Measurements from ENCODE around the gene IPO11.

IPO11 gene

GRCh38 chr5:62584391-62584790 lies 171.8 kb downstream of the IPO11 start:
- DNase-seq (ENCODE audit: low read depth, low spot score) = no peak
- no peak overlapping the region for H3K4me3 ChIP-seq (ENCODE audit: low read length)

GRCh38 chr5:62585306-62585705 lies 172.7 kb downstream of the IPO11 start:
- no peak for DNase-seq (ENCODE audit: low read depth, low spot score)
- no peak overlapping the region for H3K4me3 ChIP-seq (ENCODE audit: low read length)

GRCh38 chr5:62585751-62586150 lies 173.2 kb downstream of the IPO11 start:
- no peak for DNase-seq (ENCODE audit: low read depth, low spot score)
- no peak overlapping the region for H3K4me3 ChIP-seq (ENCODE audit: low read length)

DNA sequence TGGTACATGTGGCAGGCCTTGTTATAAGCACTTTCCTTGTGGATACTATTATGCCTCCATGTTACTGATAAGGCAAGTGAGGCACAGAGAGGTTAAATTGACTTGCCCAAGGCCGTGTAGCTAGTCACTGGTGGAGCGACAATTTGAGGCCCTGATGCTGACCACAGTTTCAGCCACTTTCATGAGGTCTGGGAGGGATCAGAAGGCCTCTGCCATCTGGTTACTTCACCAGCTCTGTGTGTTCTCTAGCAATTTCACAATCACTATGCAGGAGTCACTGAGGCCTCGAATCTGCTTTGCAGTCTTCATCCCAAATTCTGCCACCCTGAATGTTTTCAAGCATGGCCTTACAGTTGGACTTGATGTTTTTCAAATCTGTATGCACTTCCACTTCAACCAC lies 175.2 kb downstream of the IPO11 start:
- DNase-seq (ENCODE audit: low read depth, low spot score) = no peak
- no peak overlapping the region for H3K4me3 ChIP-seq (ENCODE audit: low read length)

- no peak overlapping the region for H3K4me3 ChIP-seq (ENCODE audit: low read length)
- no peak for DNase-seq (ENCODE audit: low read depth, low spot score)
Measured at GRCh38 chr5:62588668-62589067, 176.1 kb downstream of the IPO11 start.

- H3K4me3 ChIP-seq (ENCODE audit: low read length) = no peak overlapping the region
- no peak for DNase-seq (ENCODE audit: low read depth, low spot score)
Measured at GRCh38 chr5:62589504-62589903, 176.9 kb downstream of the IPO11 start.

DNA sequence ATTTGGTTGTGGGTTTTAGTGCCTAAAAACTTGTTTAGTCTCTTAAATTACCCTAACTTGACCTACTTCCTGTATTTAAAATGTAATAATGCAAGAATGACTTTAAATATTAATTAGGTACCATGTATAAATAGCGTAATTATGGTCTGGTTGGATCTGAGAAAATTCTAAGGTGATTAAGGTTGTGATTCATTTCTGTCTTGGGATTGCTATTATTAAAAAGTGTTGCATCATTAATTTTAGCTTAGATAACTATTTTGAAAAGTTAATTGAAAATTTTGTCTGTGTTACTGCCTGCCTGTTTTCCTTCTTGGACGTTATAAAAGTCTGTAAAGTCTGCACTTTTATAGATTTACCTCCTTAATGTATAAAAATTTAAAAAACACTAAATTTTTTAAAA lies 177.8 kb downstream of the IPO11 start:
- no peak for DNase-seq (ENCODE audit: low read depth, low spot score)
- H3K4me3 ChIP-seq (ENCODE audit: low read length) = no peak overlapping the region

- DNase-seq (ENCODE audit: low read depth, low spot score) = no peak
- H3K4me3 ChIP-seq (ENCODE audit: low read length) = no peak overlapping the region
Measured at GRCh38 chr5:62592558-62592957, 180.0 kb downstream of the IPO11 start.

- no peak for DNase-seq (ENCODE audit: low read depth, low spot score)
- no peak overlapping the region for H3K4me3 ChIP-seq (ENCODE audit: low read length)
Measured at GRCh38 chr5:62593331-62593730, 180.8 kb downstream of the IPO11 start.

DNA sequence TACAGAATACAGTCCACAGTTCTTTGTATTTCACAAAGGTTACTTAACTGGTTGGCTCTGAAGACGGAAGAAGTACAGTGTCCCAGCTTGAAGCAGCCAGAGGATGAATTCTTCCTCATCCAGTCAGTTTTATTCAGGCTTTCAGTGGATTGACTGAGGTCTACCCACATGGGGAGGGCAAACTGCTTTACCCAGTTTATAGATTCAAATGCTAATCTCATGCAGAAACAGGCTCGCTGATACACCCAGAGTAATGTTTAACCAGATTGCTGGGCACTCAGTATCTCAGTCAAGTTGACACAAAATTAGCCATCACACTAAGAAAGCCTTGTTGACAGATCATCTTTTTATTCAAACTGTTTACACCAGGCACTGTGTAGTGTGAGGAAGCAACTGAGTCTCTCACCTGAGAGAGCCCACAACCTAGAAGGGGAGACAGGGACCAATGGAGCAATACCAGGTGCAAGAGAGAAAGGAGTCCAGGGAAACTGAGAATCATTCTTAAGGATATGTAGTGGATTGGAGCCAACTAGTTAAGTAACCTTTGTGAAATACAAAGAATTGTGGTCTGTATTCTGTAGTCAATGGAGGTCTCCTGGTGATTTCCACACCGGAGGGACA lies 181.9 kb downstream of the IPO11 start:
- no peak overlapping the region for H3K4me3 ChIP-seq (ENCODE audit: low read length)
- no peak for DNase-seq (ENCODE audit: low read depth, low spot score)

DNA sequence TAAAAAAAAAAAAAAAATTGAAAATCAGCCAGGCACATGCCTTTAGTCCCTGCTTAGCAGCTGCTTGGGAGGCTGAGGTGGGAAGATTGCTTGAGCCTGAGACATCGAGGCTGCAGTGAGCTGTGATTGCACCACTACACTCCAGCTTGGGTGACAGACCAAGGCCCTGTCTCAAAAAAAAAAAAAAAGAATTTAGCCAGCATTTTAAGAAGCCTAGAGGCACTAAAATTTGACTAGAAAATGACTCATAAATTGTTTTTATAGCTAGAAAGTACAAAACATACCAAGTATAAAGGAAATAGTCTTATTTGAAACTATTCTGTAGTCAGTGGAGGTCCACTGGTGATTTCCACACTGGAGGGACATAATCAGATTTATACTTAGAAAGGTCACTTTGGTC lies 183.5 kb downstream of the IPO11 start:
- H3K4me3 ChIP-seq (ENCODE audit: low read length) = no peak overlapping the region
- DNase-seq (ENCODE audit: low read depth, low spot score) = no peak

- no peak overlapping the region for H3K4me3 ChIP-seq (ENCODE audit: low read length)
- DNase-seq (ENCODE audit: low read depth, low spot score) = no peak
Measured at GRCh38 chr5:62596691-62597090, 184.1 kb downstream of the IPO11 start.

DNA sequence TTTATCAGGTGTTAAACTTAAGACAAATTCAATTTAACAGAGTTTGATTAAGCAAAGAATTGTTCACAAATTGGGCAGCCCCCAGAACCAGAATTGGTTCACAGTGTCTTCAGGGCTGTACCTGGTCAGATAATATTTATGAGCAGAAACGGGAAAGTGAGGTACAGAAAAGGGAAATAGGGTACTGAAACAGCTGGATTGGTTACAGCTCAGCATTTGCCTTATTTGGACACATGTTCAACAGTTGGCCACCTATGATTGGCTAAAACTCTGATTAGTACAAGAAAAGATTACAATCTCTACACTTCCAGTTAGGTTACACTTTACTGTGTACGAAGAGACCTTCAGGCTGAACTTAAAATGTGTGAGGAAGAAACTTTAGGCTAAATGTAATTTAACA lies 184.8 kb downstream of the IPO11 start:
- no peak for DNase-seq (ENCODE audit: low read depth, low spot score)
- H3K4me3 ChIP-seq (ENCODE audit: low read length) = no peak overlapping the region

GRCh38 chr5:62600560-62601252 lies 188.1 kb downstream of the IPO11 start:
- no peak for DNase-seq (ENCODE audit: low read depth, low spot score)
- no peak overlapping the region for H3K4me3 ChIP-seq (ENCODE audit: low read length)

DNA sequence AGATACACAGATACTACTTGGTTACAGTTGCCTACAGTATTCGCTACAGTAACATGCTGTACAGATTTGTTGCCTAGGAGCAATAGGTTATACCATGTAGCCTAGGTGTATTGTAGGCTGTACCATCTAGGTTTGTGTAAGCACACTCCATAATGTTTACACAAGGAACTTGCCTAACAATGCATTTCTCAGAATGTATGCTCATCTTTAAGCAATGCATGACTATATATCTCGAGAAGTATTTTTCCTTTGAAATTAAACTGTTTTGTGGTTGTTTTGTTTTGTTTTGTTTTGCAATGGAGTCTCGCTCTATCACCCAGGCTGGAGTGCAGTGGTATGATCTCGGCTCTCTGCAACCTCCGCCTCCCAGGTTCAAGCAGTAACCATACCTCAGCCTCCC lies 191.4 kb downstream of the IPO11 start:
- DNase-seq (ENCODE audit: low read depth, low spot score) = no peak
- H3K4me3 ChIP-seq (ENCODE audit: low read length) = no peak overlapping the region

DNA sequence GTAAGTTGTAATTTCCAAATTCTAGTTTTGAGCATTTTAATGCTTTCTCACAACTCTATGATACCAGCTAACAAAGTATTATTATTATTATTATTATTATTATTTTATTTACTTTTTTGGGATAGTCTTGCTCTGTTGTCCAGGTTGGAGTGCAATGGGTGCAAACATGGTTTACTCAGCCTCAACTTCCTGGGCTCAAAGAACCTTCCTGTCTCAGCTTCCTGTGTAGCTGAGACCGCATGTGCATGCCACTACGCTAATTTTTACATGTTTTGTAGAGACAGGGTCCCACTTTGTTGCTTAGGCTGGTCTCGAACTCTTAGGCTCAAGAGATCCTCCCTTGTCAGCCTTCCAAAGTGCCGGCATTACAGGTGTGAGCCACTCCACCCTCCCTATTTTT lies 193.1 kb downstream of the IPO11 start:
- DNase-seq (ENCODE audit: low read depth, low spot score) = peak; percentile 19
- H3K4me3 ChIP-seq (ENCODE audit: low read length) = no peak overlapping the region

DNA sequence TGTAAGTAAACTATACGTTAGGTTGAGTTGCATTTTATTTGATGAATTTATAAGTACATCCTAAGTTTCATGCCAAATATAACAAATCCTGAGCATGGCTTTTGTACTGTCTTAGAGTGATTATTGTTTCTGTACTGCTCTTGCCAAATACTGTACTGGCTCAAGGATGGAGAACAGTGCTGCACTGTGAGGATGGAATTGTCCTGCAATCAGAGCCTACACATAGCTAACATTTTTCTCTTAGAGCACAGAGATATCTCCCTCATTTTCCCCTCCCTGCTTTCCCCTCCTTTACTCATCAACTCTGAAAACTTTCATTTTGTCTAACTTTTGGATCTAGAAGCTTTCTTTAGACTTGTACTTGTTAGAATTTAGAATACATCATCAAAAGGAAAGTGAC lies 194.3 kb downstream of the IPO11 start:
- no peak overlapping the region for H3K4me3 ChIP-seq (ENCODE audit: low read length)
- DNase-seq (ENCODE audit: low read depth, low spot score) = no peak

GRCh38 chr5:62607615-62608014 lies 195.1 kb downstream of the IPO11 start:
- no peak overlapping the region for H3K4me3 ChIP-seq (ENCODE audit: low read length)
- no peak for DNase-seq (ENCODE audit: low read depth, low spot score)

GRCh38 chr5:62608529-62609511 lies 196.3 kb downstream of the IPO11 start:
- DNase-seq (ENCODE audit: low read depth, low spot score) = no peak
- no peak overlapping the region for H3K4me3 ChIP-seq (ENCODE audit: low read length)

GRCh38 chr5:62614355-62614754 lies 201.8 kb downstream of the IPO11 start:
- DNase-seq (ENCODE audit: low read depth, low spot score) = no peak
- no peak overlapping the region for H3K4me3 ChIP-seq (ENCODE audit: low read length)

Data from Jurkat, Clone E6-1 (cell line).